ENCODE measurements around the gene LUZP1.

- TF ChIP-seq YY1 (IDR thresholded peaks at IDR 0.05; ENCODE audit: insufficient read depth, insufficient read length): no peak
- TF ChIP-seq SUZ12 (IDR thresholded peaks at IDR 0.05; ENCODE audit: extremely low read depth, insufficient read depth, insufficient read length): no peak
Measured at GRCh38 chr1:23044035-23044434, 124.6 kb downstream of the LUZP1 start.
